ENCODE measurements around the gene UXT.

Gene UXT

GRCh38 chrX:47650164-47651042 lies 8.6 kb downstream of the UXT start, which contains the start of gene ELK1:
TSS of gene ELK1 (minus strand) at chrX:47650563. CDS start at chrX:47641441, 9,122 bp downstream.
- H3K36me3 ChIP-seq (ENCODE audit: control insufficient read depth, insufficient read depth, low read length): no peaks in the 10 kb centered on the region
- H3K4me3 ChIP-seq (ENCODE audit: insufficient read depth, low read depth, low read length, poor library complexity, severe bottlenecking): peak within 1 kb of the TSS; percentile 68
- peak within 1 kb of the TSS; percentile 70 for H3K27ac ChIP-seq (ENCODE audit: insufficient read depth, low read length, poor library complexity, severe bottlenecking)
- peaks cover 13% of the 10 kb centered on the region for H3K4me1 ChIP-seq (ENCODE audit: control insufficient read depth, insufficient read depth, low read length, poor library complexity, severe bottlenecking)
- H3K27me3 ChIP-seq (replicated peaks; ENCODE audit: control insufficient read depth, insufficient read depth, low read length, poor library complexity, severe bottlenecking): no peaks in the 10 kb centered on the region
- peak; percentile 85 to 87 (median 86) for DNase-seq
- no peaks in the 10 kb centered on the region for H3K9me3 ChIP-seq (ENCODE audit: control insufficient read depth, low read length)

- Histone ChIP-seq H3K9me3 (ENCODE audit: control insufficient read depth, low read length) (no peaks in the 10 kb centered on the region), H3K4me1 (ENCODE audit: control insufficient read depth, insufficient read depth, low read length, poor library complexity, severe bottlenecking) (peaks cover 13% of the 10 kb centered on the region), H3K4me3 (ENCODE audit: insufficient read depth, low read depth, low read length, poor library complexity, severe bottlenecking) (peak overlapping the region; percentile 68), H3K27ac (ENCODE audit: insufficient read depth, low read length, poor library complexity, severe bottlenecking) (peak overlapping the region; percentile 70), H3K27me3 (replicated peaks; ENCODE audit: control insufficient read depth, insufficient read depth, low read length, poor library complexity, severe bottlenecking) (no peaks in the 10 kb centered on the region), H3K36me3 (ENCODE audit: control insufficient read depth, insufficient read depth, low read length) (no peaks in the 10 kb centered on the region)
- DNase-seq: no peak
Observed at GRCh38 chrX:47649781-47650163, 9.2 kb downstream of the UXT start.

- Histone ChIP-seq H3K4me3 (ENCODE audit: insufficient read depth, low read depth, low read length, poor library complexity, severe bottlenecking) (peak overlapping the region; percentile 68), H3K4me1 (ENCODE audit: control insufficient read depth, insufficient read depth, low read length, poor library complexity, severe bottlenecking) (peaks cover 13% of the 10 kb centered on the region), H3K9me3 (ENCODE audit: control insufficient read depth, low read length) (no peaks in the 10 kb centered on the region), H3K27me3 (replicated peaks; ENCODE audit: control insufficient read depth, insufficient read depth, low read length, poor library complexity, severe bottlenecking) (no peaks in the 10 kb centered on the region), H3K36me3 (ENCODE audit: control insufficient read depth, insufficient read depth, low read length) (no peaks in the 10 kb centered on the region), H3K27ac (ENCODE audit: insufficient read depth, low read length, poor library complexity, severe bottlenecking) (no peak overlapping the region)
- DNase-seq: no peak
Observed at GRCh38 chrX:47649271-47649670, 9.7 kb downstream of the UXT start.

- Histone ChIP-seq H3K36me3 (ENCODE audit: control insufficient read depth, insufficient read depth, low read length) (no peaks in the 10 kb centered on the region), H3K27ac (ENCODE audit: insufficient read depth, low read length, poor library complexity, severe bottlenecking) (no peak overlapping the region), H3K27me3 (replicated peaks; ENCODE audit: control insufficient read depth, insufficient read depth, low read length, poor library complexity, severe bottlenecking) (no peaks in the 10 kb centered on the region), H3K4me3 (ENCODE audit: insufficient read depth, low read depth, low read length, poor library complexity, severe bottlenecking) (no peak overlapping the region), H3K4me1 (ENCODE audit: control insufficient read depth, insufficient read depth, low read length, poor library complexity, severe bottlenecking) (peaks cover 13% of the 10 kb centered on the region), H3K9me3 (ENCODE audit: control insufficient read depth, low read length) (no peaks in the 10 kb centered on the region)
- DNase-seq: no peak
Observed at GRCh38 chrX:47648376-47648775, 10.6 kb downstream of the UXT start.

- no peaks in the 10 kb centered on the region for H3K27me3 ChIP-seq (replicated peaks; ENCODE audit: control insufficient read depth, insufficient read depth, low read length, poor library complexity, severe bottlenecking)
- H3K36me3 ChIP-seq (ENCODE audit: control insufficient read depth, insufficient read depth, low read length): peaks cover 4% of the 10 kb centered on the region
- no peak overlapping the region for H3K27ac ChIP-seq (ENCODE audit: insufficient read depth, low read length, poor library complexity, severe bottlenecking)
- no peaks in the 10 kb centered on the region for H3K9me3 ChIP-seq (ENCODE audit: control insufficient read depth, low read length)
- no peak for DNase-seq
- H3K4me3 ChIP-seq (ENCODE audit: insufficient read depth, low read depth, low read length, poor library complexity, severe bottlenecking): no peak overlapping the region
- H3K4me1 ChIP-seq (ENCODE audit: control insufficient read depth, insufficient read depth, low read length, poor library complexity, severe bottlenecking): peaks cover 13% of the 10 kb centered on the region
Observed at GRCh38 chrX:47646636-47647035, 12.3 kb downstream of the UXT start.

GRCh38 chrX:47645530-47645929 lies 13.4 kb downstream of the UXT start:
- H3K4me1 ChIP-seq (ENCODE audit: control insufficient read depth, insufficient read depth, low read length, poor library complexity, severe bottlenecking): peaks cover 10% of the 10 kb centered on the region
- DNase-seq: no peak
- no peaks in the 10 kb centered on the region for H3K27me3 ChIP-seq (replicated peaks; ENCODE audit: control insufficient read depth, insufficient read depth, low read length, poor library complexity, severe bottlenecking)
- no peaks in the 10 kb centered on the region for H3K9me3 ChIP-seq (ENCODE audit: control insufficient read depth, low read length)
- no peak overlapping the region for H3K4me3 ChIP-seq (ENCODE audit: insufficient read depth, low read depth, low read length, poor library complexity, severe bottlenecking)
- H3K36me3 ChIP-seq (ENCODE audit: control insufficient read depth, insufficient read depth, low read length): peaks cover 8% of the 10 kb centered on the region
- H3K27ac ChIP-seq (ENCODE audit: insufficient read depth, low read length, poor library complexity, severe bottlenecking): no peak overlapping the region

- Histone ChIP-seq H3K27me3 (replicated peaks; ENCODE audit: control insufficient read depth, insufficient read depth, low read length, poor library complexity, severe bottlenecking) (no peaks in the 10 kb centered on the region), H3K36me3 (ENCODE audit: control insufficient read depth, insufficient read depth, low read length) (peaks cover 14% of the 10 kb centered on the region), H3K4me3 (ENCODE audit: insufficient read depth, low read depth, low read length, poor library complexity, severe bottlenecking) (no peak overlapping the region), H3K27ac (ENCODE audit: insufficient read depth, low read length, poor library complexity, severe bottlenecking) (no peak overlapping the region), H3K4me1 (ENCODE audit: control insufficient read depth, insufficient read depth, low read length, poor library complexity, severe bottlenecking) (peaks cover 9% of the 10 kb centered on the region), H3K9me3 (ENCODE audit: control insufficient read depth, low read length) (no peaks in the 10 kb centered on the region)
- DNase-seq: no peak
Observed at GRCh38 chrX:47644557-47645091, 14.4 kb downstream of the UXT start.

GRCh38 chrX:47643926-47644325 lies 15.1 kb downstream of the UXT start:
- H3K4me3 ChIP-seq (ENCODE audit: insufficient read depth, low read depth, low read length, poor library complexity, severe bottlenecking): no peak overlapping the region
- no peaks in the 10 kb centered on the region for H3K9me3 ChIP-seq (ENCODE audit: control insufficient read depth, low read length)
- peaks cover 2% of the 10 kb centered on the region for H3K4me1 ChIP-seq (ENCODE audit: control insufficient read depth, insufficient read depth, low read length, poor library complexity, severe bottlenecking)
- H3K27ac ChIP-seq (ENCODE audit: insufficient read depth, low read length, poor library complexity, severe bottlenecking): no peak overlapping the region
- H3K27me3 ChIP-seq (replicated peaks; ENCODE audit: control insufficient read depth, insufficient read depth, low read length, poor library complexity, severe bottlenecking): no peaks in the 10 kb centered on the region
- no peak for DNase-seq
- peaks cover 16% of the 10 kb centered on the region for H3K36me3 ChIP-seq (ENCODE audit: control insufficient read depth, insufficient read depth, low read length)

- no peak overlapping the region for H3K4me3 ChIP-seq (ENCODE audit: insufficient read depth, low read depth, low read length, poor library complexity, severe bottlenecking)
- no peaks in the 10 kb centered on the region for H3K4me1 ChIP-seq (ENCODE audit: control insufficient read depth, insufficient read depth, low read length, poor library complexity, severe bottlenecking)
- H3K9me3 ChIP-seq (ENCODE audit: control insufficient read depth, low read length): no peaks in the 10 kb centered on the region
- no peak overlapping the region for H3K27ac ChIP-seq (ENCODE audit: insufficient read depth, low read length, poor library complexity, severe bottlenecking)
- no peaks in the 10 kb centered on the region for H3K27me3 ChIP-seq (replicated peaks; ENCODE audit: control insufficient read depth, insufficient read depth, low read length, poor library complexity, severe bottlenecking)
- DNase-seq: no peak
- H3K36me3 ChIP-seq (ENCODE audit: control insufficient read depth, insufficient read depth, low read length): peaks cover 22% of the 10 kb centered on the region
Observed at GRCh38 chrX:47638816-47639215, 20.2 kb downstream of the UXT start.

GRCh38 chrX:47637546-47638195 lies 21.3 kb downstream of the UXT start:
- peak overlapping the region; percentile 42 for H3K27ac ChIP-seq (ENCODE audit: insufficient read depth, low read length, poor library complexity, severe bottlenecking)
- peak overlapping the region; percentile 39 for H3K4me3 ChIP-seq (ENCODE audit: insufficient read depth, low read depth, low read length, poor library complexity, severe bottlenecking)
- H3K27me3 ChIP-seq (replicated peaks; ENCODE audit: control insufficient read depth, insufficient read depth, low read length, poor library complexity, severe bottlenecking): no peaks in the 10 kb centered on the region

More at GRCh38 chrX:47637546-47638195, 21.3 kb downstream of the UXT start:
- H3K9me3 ChIP-seq (ENCODE audit: control insufficient read depth, low read length): no peaks in the 10 kb centered on the region
- peaks cover 18% of the 10 kb centered on the region for H3K36me3 ChIP-seq (ENCODE audit: control insufficient read depth, insufficient read depth, low read length)
- DNase-seq: peak in 1 of 3 donors; percentile 21
- no peaks in the 10 kb centered on the region for H3K4me1 ChIP-seq (ENCODE audit: control insufficient read depth, insufficient read depth, low read length, poor library complexity, severe bottlenecking)

All from effector memory CD4-positive, alpha-beta T cell (primary cell).